ENCODE results near the gene ESYT2.
"Not testable (repeated sequence)": the region's sequence is repeated elsewhere in the genome, so short reads cannot be mapped to it uniquely, and the experiment has no call there.

The ESYT2 gene

GRCh38 chr7:158716802-158717201, 112.5 kb downstream of the ESYT2 start:
- no peak for DNase-seq

GRCh38 chr7:158710651-158711102, 118.6 kb downstream of the ESYT2 start:
- DNase-seq, result no peak

- DNase-seq, result no peak
Measured at GRCh38 chr7:158707610-158708009, 121.7 kb downstream of the ESYT2 start.

DNA sequence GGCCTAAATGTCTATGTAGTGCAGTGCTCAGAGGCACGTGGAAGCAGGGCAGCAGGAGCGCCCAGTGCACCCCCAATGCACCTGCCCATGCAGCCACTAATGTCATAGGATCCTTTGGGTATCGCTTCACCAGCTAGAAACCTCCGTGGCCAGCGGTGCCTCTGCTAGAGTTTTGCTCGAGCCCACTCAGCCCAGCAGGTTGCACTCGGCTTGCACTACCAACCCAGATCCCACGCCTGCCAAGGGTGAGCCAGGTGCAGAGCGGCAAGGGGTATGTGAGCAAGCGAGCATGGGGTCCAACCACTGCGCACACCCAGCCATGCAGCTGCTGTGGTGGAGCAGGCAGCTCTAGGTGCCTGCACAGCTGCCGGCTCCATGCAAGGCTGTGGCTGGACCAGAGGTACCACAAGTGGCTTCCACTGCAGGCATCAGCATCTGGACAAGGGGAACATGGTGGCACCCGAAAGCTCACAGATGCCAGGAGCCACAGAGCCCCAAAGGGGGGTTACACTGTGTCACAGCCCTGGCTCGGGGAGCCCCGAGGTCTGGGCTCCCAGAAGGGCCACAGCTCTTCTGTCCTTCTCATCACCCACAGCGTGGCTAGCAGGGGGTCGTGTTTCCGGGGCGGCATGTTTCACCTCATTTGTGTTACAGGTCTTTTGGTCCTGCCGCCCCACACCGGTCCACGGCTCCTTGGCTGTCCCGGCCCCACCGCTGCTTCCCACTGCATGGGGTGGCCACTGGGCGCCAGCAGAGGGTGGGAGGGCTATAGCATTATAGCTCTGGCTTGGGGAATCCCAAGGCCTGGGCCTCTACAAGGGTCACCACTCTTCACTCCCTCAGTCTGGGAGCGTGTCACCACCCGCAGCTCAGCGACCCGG, 122.4 kb downstream of the ESYT2 start:
- DNase-seq, result no peak

DNA sequence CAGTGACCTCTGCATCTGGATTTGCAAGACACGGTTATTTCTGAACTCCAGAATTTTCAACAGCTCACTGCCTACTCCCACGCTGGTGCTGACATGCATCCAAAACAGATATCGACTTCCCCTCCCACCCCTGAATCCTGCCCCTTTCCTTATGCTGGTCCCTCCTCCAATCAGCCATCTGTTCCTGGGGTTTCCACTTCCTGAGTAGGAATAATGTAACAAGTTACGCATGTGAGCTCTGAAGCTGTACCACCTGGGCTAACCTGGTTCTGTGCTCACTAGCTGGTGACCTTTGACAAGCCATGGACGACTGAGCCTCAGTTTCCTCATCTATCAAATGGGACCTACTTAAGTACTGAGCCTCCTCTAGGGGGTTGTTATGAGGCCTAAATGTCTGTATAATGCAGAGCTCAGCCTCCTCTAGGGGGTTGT, 123.0 kb downstream of the ESYT2 start:
- no peak for DNase-seq

- no peak for DNase-seq
Measured at GRCh38 chr7:158705234-158705850, 124.0 kb downstream of the ESYT2 start.

DNA sequence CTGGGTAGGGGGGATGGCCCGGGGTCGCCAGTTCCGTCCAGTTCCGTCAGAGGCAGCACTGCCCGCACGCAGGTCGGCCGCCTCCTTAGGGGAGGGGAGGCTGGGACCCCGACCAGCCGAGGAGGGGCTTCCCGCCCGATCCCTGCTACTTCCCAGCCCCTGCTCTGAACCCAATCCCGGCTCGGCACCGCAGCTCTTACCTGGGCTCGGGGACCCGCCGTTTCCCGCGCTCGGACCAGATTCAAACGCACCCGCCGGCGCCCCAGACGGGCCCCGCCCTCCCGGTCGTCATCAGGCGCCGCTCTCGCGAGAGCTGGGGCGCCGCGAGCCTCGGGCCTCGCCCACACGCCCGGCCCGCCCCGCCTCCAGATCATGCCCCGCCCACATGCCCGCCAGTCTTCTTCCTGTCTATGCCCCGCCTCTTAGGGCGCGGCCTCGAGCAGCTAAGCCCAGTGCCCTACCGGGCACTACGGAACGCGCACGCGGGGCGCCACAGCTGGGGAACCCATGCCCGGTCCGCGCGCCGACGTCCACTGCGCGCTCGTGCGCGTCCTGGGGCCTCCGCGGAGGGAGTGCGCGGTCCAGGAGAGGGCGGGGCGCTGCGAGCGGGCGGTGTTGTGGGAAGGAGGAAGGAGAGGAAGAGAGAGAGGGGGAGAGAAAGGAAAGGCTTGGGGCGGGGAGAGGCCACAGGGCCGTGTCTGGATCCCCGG, 124.6 kb downstream of the ESYT2 start, which contains the start of gene NCAPG2:
TSS of gene NCAPG2 (minus strand) at position 281 of the 710 bp plus-strand sequence. CDS start 2,905 bp downstream, outside the sequence.
- DNase-seq, result peak; percentile 98

DNA sequence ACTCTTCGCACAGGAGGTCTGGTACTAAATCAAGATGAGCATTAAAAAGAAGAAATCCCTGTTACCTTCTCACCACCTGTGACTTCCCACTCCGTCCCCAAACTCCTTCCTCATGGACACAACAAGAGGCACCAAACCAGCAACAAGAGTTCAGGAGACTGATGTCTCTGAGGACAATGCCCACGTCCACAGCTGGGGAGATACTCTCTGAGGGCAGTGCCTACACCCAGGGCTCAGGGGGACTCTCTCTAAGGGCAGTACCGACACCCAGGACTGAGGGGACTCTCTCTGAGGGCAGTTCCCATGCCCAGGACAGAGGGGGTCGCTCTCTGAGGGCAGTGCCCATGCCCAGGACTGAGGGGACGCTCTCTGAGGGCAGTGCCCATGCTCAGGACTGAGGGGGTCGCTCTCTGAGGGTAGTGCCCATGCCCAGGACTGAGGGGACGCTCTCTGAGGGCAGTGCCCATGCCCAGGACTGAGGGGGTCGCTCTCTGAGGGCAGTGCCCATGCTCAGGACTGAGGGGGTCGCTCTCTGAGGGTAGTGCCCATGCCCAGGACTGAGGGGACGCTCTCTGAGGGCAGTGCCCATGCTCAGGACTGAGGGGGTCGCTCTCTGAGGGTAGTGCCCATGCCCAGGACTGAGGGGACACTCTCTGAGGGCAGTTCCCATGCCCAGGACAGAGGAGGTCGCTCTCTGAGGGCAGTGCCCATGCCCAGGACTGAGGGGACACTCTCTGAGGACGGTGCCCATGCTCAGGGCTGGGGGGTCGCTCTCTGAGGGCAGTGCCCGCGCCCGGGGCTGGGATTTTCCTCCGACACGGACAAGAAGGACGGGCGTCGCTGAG, 125.4 kb downstream of the ESYT2 start:
- DNase-seq, result not testable (repeated sequence)

DNA sequence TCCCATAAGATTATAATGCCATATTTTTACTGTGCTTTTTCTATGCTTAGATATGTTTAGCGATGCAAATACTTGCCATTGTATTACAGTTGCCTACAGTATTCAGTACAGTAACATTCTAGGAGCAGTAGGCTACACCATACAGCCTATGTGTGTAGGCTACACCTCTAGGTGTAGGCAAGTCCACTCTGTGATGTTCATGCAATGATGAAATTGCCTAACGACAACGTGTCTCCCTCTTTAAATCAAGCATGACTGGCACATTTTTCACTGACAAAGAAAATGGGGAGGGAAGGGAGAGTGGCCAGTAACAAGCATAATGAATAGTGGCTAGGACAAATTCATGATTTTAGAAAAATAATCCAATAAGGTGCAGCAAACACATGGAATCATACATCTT, 126.4 kb downstream of the ESYT2 start:
- DNase-seq, result no peak

DNA sequence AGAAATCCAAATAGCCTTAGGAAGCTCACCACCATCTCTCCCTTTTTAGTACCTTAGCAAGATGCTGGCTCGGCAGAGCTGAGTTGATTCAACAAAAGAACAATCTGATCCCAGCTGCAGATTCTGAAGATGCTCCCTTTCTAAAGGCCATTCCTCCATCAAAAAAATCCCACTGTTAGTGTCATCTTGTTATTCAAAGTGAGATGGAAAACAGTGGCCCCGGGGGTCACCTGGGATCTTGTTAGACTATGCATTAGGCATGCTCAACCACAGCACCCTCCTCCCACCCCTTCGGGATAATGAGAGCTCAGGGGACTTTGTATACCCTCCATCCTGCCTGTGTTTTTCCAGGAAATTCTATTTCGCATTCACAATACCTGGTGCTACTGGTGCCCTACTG, 127.1 kb downstream of the ESYT2 start:
- DNase-seq, result no peak

DNA sequence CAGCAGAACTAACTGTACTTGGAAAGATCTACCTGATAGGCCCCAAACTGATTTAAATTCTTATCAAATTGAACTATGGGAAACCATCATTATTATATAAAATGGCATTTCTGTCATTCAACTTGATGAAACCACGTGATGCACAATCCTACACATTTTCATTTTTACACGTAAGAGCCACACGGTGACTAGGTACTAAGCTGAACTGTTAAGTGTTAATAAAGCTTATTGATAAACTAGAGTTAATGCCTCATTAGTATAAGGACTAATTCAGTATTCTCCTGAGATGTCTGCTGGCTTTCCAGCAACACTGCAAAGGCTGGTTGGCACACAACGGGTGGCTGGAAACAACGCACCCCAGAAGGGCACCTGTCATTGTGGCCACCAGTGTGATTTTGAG, 129.3 kb downstream of the ESYT2 start:
- DNase-seq, result no peak

DNA sequence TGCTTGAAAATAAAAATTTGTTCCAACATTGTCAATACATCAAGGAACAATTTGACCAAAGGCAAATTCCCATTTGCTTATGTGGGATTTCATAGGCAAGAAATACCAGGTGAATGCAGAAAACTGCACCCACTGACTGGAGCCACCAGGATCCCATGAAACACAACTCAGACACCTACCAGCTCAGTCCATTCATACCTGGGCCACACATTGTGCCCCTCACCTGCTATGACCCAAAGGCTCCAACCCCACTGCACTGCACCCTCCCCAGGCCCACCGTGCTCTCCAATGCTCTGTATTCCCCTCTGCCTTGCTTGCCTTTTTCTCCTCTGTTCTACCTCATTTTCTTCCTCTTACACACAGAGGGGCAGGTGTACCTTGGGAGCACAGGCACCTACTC, 130.0 kb downstream of the ESYT2 start:
- no peak for DNase-seq

GRCh38 chr7:158698657-158699195, 130.6 kb downstream of the ESYT2 start:
- DNase-seq, result no peak

GRCh38 chr7:158697597-158697996, 131.7 kb downstream of the ESYT2 start:
- DNase-seq, result not testable (repeated sequence)

DNA sequence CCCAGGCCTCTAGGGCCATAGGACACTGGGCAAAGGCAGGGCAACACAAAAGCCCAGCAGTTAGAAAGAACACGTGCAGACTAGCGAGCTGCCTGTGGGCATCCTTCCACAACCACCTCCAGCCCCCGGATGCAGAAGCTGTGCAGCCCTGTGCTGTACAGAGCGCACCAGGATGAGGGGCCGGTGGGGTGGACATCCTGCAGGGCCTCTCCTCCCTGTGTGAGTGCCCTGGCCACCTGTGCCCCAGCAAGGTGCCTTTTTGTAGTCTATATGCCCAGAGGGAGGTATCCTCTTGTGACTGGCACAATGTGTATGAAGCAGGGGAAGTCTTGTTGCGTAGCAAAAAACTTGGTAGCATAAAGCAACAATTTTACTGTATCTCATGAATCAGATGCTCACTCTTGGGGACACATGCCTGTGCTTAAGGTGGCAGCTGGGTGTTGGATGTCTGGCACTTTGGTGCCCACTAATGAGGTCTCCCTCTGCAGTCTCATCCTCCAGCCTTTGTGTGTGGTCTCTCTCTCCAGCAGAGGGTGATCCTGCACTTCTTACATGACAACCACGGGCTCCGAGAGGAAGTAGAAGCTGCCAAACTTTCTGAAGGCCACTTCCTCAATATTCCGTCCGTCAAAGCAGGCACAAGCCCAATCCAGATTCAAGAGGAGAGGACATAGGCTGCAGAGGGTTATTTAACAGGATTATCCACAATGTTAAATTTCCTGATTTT, 133.4 kb downstream of the ESYT2 start:
- peak; percentile 64 for DNase-seq

DNA sequence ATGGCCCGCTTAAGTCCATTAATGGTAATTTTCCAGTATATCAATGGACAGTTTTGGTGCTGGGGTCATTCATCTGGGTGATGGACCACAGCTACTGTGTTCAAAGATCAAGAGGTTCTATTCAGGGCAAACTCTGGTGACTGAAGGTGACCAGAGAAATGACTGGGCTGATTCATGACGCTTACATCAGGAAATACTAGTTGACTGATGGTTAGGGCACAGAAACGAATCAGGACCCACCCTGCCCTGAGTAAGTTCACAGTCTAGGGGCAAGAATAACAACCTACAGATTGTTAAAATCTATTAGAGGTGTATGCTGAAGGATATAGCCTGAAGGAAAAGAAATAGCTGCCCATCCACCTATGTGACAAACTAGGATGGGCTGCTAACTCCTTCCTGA, 134.3 kb downstream of the ESYT2 start:
- no peak for DNase-seq

DNA sequence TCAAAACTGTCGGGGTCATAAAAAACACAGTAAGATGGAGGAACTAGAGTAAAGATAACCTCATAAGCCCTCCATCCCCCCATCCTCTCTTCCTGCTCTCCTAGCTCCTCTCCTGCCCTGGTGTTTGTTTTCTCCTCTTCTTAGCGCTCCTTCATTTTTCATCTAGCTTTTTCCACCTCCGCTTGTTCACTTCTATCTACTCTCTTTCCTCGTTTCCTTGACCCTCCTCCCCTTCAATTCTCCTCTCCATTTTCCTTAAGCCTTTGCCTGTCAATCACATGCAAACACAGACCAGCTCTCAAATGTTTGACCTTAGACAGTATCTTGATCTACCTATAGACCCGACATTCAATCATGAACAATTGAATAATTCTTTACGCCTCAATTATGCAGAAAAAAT, 134.7 kb downstream of the ESYT2 start:
- no peak for DNase-seq

GRCh38 chr7:158689488-158689887, 139.8 kb downstream of the ESYT2 start:
- DNase-seq, result no peak

- DNase-seq, result no peak
Measured at GRCh38 chr7:158687406-158687805, 141.9 kb downstream of the ESYT2 start.

- no peak for DNase-seq
Measured at GRCh38 chr7:158685693-158686092, 143.6 kb downstream of the ESYT2 start.

- no peak for DNase-seq
Measured at GRCh38 chr7:158684329-158684728, 145.0 kb downstream of the ESYT2 start.

All from right hindlimb (tissue), 1 donor.